Measurements from ENCODE around the gene PTRH2.

Gene PTRH2

GRCh38 chr17:59716427-59716826 is 9.2 kb upstream of the PTRH2 start:
- DNase-seq: no peak

GRCh38 chr17:59714255-59714654 is 7.0 kb upstream of the PTRH2 start:
- no peak for DNase-seq

GRCh38 chr17:59712862-59713261 is 5.6 kb upstream of the PTRH2 start:
- no peak for DNase-seq

- DNase-seq: no peak
Observed at GRCh38 chr17:59711936-59712335, 4.7 kb upstream of the PTRH2 start.

GRCh38 chr17:59707971-59708430 is 771 bp upstream of the PTRH2 start:
- no peak for DNase-seq

- DNase-seq: no peak
Observed at GRCh38 chr17:59702304-59702703, 4.9 kb downstream of the PTRH2 start.

- DNase-seq: no peak
Observed at GRCh38 chr17:59699786-59700185, 7.4 kb downstream of the PTRH2 start.

- no peak for DNase-seq
Observed at GRCh38 chr17:59699218-59699617, 8.0 kb downstream of the PTRH2 start.

- no peak for DNase-seq
Observed at GRCh38 chr17:59698143-59698542, 9.1 kb downstream of the PTRH2 start.

- DNase-seq: no peak
Observed at GRCh38 chr17:59696682-59697277, 10.4 kb downstream of the PTRH2 start.

GRCh38 chr17:59695945-59696681 is 11.1 kb downstream of the PTRH2 start:
- DNase-seq: no peak

GRCh38 chr17:59694344-59694743 is 12.9 kb downstream of the PTRH2 start:
- DNase-seq: no peak

- DNase-seq: no peak
Observed at GRCh38 chr17:59693582-59693981, 13.6 kb downstream of the PTRH2 start.

- DNase-seq: no peak
Observed at GRCh38 chr17:59688496-59688895, 18.7 kb downstream of the PTRH2 start.

- DNase-seq: no peak
Observed at GRCh38 chr17:59688008-59688407, 19.2 kb downstream of the PTRH2 start.

- DNase-seq: no peak
Observed at GRCh38 chr17:59684967-59685366, 22.3 kb downstream of the PTRH2 start.

- no peak for DNase-seq
Observed at GRCh38 chr17:59683283-59683682, 23.9 kb downstream of the PTRH2 start.

GRCh38 chr17:59680314-59680713 is 26.9 kb downstream of the PTRH2 start:
- DNase-seq: no peak

- DNase-seq: no peak
Observed at GRCh38 chr17:59678918-59679317, 28.3 kb downstream of the PTRH2 start.

GRCh38 chr17:59676716-59677115 is 30.5 kb downstream of the PTRH2 start:
- DNase-seq: no peak

GRCh38 chr17:59675231-59675630 is 32.0 kb downstream of the PTRH2 start:
- DNase-seq: no peak

GRCh38 chr17:59671386-59671785 is 35.8 kb downstream of the PTRH2 start:
- DNase-seq: no peak

- no peak for DNase-seq
Observed at GRCh38 chr17:59669944-59670343, 37.3 kb downstream of the PTRH2 start.

- no peak for DNase-seq
Observed at GRCh38 chr17:59669411-59669810, 37.8 kb downstream of the PTRH2 start.

- no peak for DNase-seq
Observed at GRCh38 chr17:59668816-59669215, 38.4 kb downstream of the PTRH2 start.
